Measurements from ENCODE around the gene LRRC8D.

- peak; percentile 89 to 97 (median 92) for TF ChIP-seq CTCF (IDR thresholded peaks at IDR 0.05)
- TF ChIP-seq POLR2A (IDR thresholded peaks at IDR 0.05): no peak
These were observed 16.1 kb upstream of the LRRC8D start for GRCh38 chr1:89804642-89805237.

Measured in heart left ventricle (tissue), 13 donors.